Small intestine (tissue), 7 donors: ENCODE results near the gene ZNF331. TPM values are rescaled to one million over a fixed set of nuclear protein-coding genes. Genes with fewer than 3 reads are reported as not detected.

Experiments
- DNase-seq, 2 donors: peaks; one replicate each; pipeline versions ENCODE4 v3.0.0 to v3.0.0-alpha.2; 2013
- FAIRE-seq: peaks from 2 replicates; lab custom pipeline; 2012; peaks lifted over from hg19 to GRCh38; lab: Jason Lieb, UNC
- H3K27ac ChIP-seq, 3 donors: one replicate each; pipeline ENCODE4 v1.5.1; 2013; ENCODE audit warnings: low read length in 2 of 3, mild to moderate bottlenecking in 2 of 3, control low read depth in 1 of 3, inconsistent platforms in 1 of 3, low read depth in 1 of 3, moderate library complexity in 1 of 3
- H3K27me3 ChIP-seq, 3 donors: one replicate each; pipeline ENCODE4 v1.6.1; 2013; ENCODE audit warnings: low read length in 3 of 3, inconsistent platforms in 1 of 3; ENCODE audit not compliant: control insufficient read depth in 3 of 3, insufficient read depth in 3 of 3
- H3K36me3 ChIP-seq, 3 donors: one replicate each; pipeline ENCODE4 v1.6.1; 2013; ENCODE audit warnings: low read length in 3 of 3, inconsistent platforms in 1 of 3, low read depth in 1 of 3, mild to moderate bottlenecking in 1 of 3, moderate library complexity in 1 of 3; ENCODE audit not compliant: control insufficient read depth in 3 of 3, insufficient read depth in 2 of 3
- H3K4me1 ChIP-seq, 3 donors: one replicate each; pipeline ENCODE4 v1.6.1; 2013; ENCODE audit warnings: low read length in 2 of 3, inconsistent platforms in 1 of 3, low read depth in 1 of 3, mild to moderate bottlenecking in 1 of 3, moderate library complexity in 1 of 3; ENCODE audit not compliant: control insufficient read depth in 3 of 3, insufficient read depth in 2 of 3
- H3K4me3 ChIP-seq, 3 donors: one replicate each; pipeline ENCODE4 v1.5.1; 2013; ENCODE audit warnings: low read length in 3 of 3, control low read depth in 1 of 3, inconsistent platforms in 1 of 3, low read depth in 1 of 3, mild to moderate bottlenecking in 1 of 3, moderate library complexity in 1 of 3
- H3K9me3 ChIP-seq, 2 donors: one replicate each; pipeline ENCODE4 v1.6.1; 2013; ENCODE audit warnings: low read depth in 1 of 2, low read length in 1 of 2; ENCODE audit not compliant: control insufficient read depth in 2 of 2, insufficient read depth in 1 of 2
- WGBS, 3 donors: extraction: QIAGEN DNeasy Blood & Tissue Kit; methylation state at CpG; one replicate each; pipeline ENCODE4 v1.1.7; 2013; 5-methylcytosine and 5-hydroxymethylcytosine counted together
- polyA plus RNA-seq, 4 donors: library from polyadenylated mRNA; stranded (reverse) in 3 of 4; unstranded in 1 of 4; fragments of 200-250 nt in 3 of 4; fragments of 120-200 nt in 1 of 4; gene quantifications; one replicate each; pipeline versions ENCODE4 v1.2.1 to v1.2.3, GENCODE V29; 2013
- donor health status: healthy with polysubstance abuse.
- donor health status: control.
- donor health status: control.
- donor health status: Bipolar disorder and iron deficiency.
- donor health status: healthy.

ZNF331 gene
- polyA plus RNA-seq, 4 donors, result 2.2 to 18.5 (median 4.7) TPM

DNA sequence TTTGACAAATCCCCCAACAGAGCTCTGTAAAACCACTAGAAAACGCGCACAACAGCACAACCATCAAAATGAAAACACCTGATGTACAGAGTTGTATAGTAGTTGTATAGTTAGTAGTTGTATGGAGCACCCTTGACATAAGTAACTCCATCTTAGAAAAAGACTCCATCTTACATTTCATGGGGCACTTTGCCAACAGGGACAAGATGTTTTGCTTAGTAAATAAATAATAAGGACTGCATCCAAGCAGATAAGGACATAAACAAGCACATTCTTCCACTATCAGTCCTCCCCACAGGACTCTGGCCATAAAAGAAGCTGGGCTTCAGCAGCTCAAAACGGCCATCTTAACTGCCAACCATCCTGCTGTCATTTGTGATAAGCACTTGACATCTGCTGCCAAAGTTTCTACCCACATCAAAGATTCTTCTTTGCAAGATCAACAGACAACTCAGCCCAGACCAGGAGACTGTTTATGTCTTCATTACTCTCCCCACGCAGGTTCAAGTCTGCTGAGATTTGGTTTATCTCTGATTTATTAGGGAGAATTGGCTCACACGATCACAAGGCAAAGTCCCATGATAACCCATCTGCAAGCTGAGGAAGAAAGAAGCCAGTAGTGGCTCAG, 20.7 kb upstream of the ZNF331 start:
- Histone ChIP-seq H3K36me3 (no peaks in the 10 kb centered on the region), H3K27ac (peak overlapping the region in 1 of 3 donors; percentile 55), H3K4me3 (no peak overlapping the region), H3K27me3 (no peaks in the 10 kb centered on the region), H3K9me3 (peaks cover 0 to 19% of the 10 kb centered on the region in 2 donors), H3K4me1 (peaks cover 0 to 6% (median 0%) of the 10 kb centered on the region in 3 donors)
- FAIRE-seq (no peak), DNase-seq (peak in 1 of 2 donors; percentile 41)
- WGBS, 3 donors, result 44 to 56% (median 52%) methylated on average over 5 of the region's 5 CpGs

DNA sequence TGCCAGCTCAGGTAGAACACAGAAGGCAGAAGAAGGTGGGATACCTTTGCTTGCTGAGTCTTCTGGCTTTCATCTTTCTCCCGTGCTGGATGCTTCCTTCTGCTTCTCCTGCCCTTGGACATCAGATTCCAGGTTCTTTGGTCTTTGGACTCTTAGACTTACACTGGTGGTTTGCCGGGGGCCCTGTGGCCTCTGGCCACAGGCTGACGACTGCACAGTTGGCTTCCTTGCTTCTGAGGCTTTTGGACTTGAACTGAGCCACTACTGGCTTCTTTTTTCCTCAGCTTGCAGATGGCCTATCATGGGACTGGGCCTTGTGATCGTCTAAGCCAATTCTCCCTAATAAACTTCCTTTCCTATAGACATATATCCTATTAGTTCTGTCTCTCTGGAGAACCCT, 19.8 kb upstream of the ZNF331 start:
- no peak for FAIRE-seq
- H3K4me3 ChIP-seq, result no peak overlapping the region
- peaks cover 0 to 19% of the 10 kb centered on the region in 2 donors for H3K9me3 ChIP-seq
- peak in 1 of 2 donors; percentile 50 for DNase-seq
- H3K4me1 ChIP-seq, result peaks cover 0 to 6% (median 0%) of the 10 kb centered on the region in 3 donors
- no peaks in the 10 kb centered on the region for H3K27me3 ChIP-seq
- H3K36me3 ChIP-seq, result no peaks in the 10 kb centered on the region
- 55 to 79% (median 57%) methylated on average over 4 of the region's 4 CpGs for WGBS, 3 donors
- peak overlapping the region in 1 of 3 donors; percentile 55 for H3K27ac ChIP-seq

DNA sequence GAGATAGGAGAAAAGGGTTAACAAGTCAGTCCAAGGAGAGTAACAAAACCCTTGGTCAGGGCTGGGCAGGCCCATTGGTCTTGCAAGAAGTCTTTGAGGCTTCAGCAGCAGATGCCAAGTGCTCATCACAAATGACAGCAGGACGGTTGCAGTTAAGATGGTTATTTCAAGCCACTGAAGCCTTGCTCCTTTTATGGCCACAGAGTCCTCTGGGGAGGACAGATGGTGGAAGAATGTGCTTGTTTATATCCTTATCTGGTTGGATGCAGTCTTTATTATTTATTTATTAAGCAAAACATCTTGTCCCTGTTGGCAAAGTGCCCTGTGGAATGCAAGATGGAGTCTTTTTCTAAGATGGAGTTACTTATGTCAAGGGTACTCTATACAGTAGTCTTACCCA, 19.2 kb upstream of the ZNF331 start:
- DNase-seq (no peak), FAIRE-seq (no peak)
- Histone ChIP-seq H3K4me3 (no peak overlapping the region), H3K27me3 (no peaks in the 10 kb centered on the region), H3K27ac (peak overlapping the region in 1 of 3 donors; percentile 54), H3K4me1 (peaks cover 0 to 6% (median 0%) of the 10 kb centered on the region in 3 donors), H3K9me3 (peaks cover 0 to 19% of the 10 kb centered on the region in 2 donors), H3K36me3 (no peaks in the 10 kb centered on the region)
- 61 to 81% (median 77%) methylated on average over 1 of the region's 1 CpG for WGBS, 3 donors

DNA sequence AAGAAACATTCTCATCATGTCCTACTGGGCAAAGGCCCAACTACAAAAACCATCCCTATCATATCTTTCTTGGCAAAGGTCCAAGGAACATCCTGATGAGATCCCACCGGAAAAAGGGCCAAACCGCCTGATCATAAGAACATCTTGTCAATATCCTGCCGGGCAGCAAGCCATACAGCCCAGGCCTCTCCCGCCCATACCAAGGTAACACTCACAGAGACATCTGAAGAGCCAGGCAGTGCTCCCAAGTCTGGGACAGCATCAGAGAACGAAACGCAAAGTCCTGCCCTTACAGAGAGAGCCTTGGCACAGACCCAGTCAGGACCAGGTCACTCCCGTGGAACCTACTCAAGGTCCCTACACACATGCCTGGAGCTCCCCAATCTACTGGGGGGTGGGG, 18.5 kb upstream of the ZNF331 start:
- FAIRE-seq (no peak), DNase-seq (no peak)
- H3K27ac ChIP-seq, result no peak overlapping the region

DNA sequence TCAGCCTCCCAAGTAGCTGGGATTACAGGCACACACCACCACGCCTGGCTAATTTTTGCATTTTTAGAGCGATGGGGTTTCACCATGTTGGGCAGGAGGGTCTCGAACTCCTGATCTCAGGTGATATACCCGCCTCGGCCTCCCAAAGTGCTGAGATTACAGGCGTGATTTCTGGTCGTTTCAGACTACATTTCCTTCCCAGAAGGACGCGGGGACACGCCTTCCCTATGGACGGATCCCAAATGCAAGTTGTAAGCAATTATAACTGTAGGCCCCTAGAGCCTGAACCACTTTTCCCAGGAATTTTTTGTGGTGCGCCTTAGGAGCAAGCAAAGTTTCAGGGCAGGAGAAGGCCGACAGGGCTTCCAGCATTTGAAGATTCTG, 17.8 kb upstream of the ZNF331 start:
- Histone ChIP-seq H3K4me3 (peak overlapping the region; percentile 36 to 63 (median 41)), H3K27ac (peak overlapping the region; percentile 16 to 92 (median 85)), H3K27me3 (no peaks in the 10 kb centered on the region), H3K36me3 (no peaks in the 10 kb centered on the region), H3K9me3 (peaks cover 0 to 19% of the 10 kb centered on the region in 2 donors), H3K4me1 (peaks cover 0 to 6% (median 0%) of the 10 kb centered on the region in 3 donors)
- FAIRE-seq (no peak), DNase-seq (no peak)
- WGBS, 3 donors, result 64 to 84% (median 83%) methylated on average over 13 of the region's 13 CpGs

More for the DNA sequence above, 18.5 kb upstream of the ZNF331 start:
- Histone ChIP-seq H3K36me3 (no peaks in the 10 kb centered on the region), H3K4me3 (no peak overlapping the region), H3K4me1 (peaks cover 0 to 6% (median 0%) of the 10 kb centered on the region in 3 donors), H3K9me3 (peaks cover 0 to 19% of the 10 kb centered on the region in 2 donors), H3K27me3 (no peaks in the 10 kb centered on the region)
- WGBS, 3 donors, result 89 to 93% (median 89%) methylated on average over 7 of the region's 7 CpGs

DNA sequence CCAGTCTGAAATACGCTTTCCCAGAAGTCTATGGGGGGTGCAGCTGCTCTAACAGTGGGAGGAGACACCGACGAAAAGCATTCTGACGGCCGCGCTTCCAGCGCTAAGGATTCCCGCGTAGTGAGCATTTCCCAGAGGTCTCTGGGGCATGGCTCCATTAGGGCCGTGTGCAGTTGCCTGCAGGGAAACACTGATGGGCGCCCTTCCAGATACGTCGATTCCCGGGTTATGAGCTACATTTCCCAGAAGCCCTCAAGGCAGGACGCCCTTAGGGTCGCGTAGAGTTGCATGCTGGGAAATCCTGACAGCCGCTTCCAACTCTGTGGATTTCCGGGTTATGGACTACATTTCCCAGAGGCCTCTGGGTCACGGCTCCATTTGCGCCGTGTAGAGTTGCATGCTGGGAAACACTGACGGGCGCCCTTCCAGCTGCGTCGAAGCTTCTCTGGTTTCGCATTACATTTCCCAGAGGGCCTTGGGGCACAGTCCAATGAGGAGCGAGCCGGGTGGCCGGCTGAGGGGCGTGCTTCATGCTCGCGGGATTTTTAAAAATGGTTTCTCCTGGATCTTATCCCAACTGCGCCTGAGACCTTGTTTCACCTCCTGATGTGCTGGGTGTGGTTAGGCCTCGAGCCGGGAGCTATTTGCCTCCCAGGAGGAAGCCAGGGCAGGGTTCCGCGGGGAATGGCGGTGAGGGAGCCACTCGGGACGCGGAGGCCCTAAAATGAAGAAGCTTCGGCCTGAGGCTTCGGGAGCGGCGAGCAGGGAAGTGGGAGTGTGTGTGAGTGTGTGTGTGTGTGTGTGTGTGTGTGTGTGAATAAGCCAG, 17.2 kb upstream of the ZNF331 start:
- peaks cover 0 to 19% of the 10 kb centered on the region in 2 donors for H3K9me3 ChIP-seq
- no peak for FAIRE-seq
- peak overlapping the region; percentile 16 to 92 (median 85) for H3K27ac ChIP-seq
- peaks cover 0 to 6% (median 0%) of the 10 kb centered on the region in 3 donors for H3K4me1 ChIP-seq
- DNase-seq, result peak; percentile 98 to 99
- no peaks in the 10 kb centered on the region for H3K27me3 ChIP-seq
- H3K4me3 ChIP-seq, result peak overlapping the region; percentile 50 to 67 (median 63)
- H3K36me3 ChIP-seq, result no peaks in the 10 kb centered on the region
- WGBS, 3 donors, result 1 to 3% (median 2%) methylated on average over 46 of the region's 46 CpGs

DNA sequence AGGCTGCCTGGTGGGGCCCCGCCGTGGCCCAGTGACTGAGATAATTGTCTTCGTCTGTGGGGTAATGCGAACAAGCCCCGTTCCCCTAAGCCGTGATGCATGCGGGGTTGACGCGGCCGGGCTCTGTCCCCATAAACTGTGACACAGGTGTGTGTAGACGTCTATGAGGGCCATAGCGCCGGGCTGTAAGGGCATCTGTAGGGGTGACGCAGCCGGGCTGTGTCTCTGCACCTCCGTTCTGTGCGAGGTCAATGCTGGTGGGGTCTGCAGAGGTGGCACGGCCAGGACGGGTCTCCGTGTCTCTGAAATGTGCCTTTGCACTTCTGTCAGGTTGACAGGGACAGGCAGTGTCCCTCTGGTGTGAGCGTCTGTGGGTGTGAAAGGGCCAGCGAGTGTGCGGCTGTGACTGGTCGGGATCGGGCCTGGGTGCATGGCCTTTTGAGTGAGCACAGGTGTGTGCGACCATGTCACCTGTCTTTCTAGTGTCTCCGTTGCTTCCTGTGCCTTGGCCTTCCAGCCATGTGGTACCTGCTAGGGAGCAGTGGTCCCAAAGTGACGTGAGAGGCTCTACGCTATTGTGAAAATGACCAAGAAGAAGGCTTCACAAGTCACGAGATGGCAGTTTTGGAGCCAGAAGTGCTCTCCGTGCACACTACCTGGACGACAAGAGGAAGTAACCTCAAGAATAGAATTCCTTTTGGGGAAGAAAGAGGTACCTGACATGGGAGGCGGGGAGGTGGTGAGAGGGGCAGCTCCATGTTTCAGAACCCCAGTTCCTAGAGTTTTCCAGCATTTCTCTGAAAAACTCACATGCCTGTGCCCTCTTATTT, 16.4 kb upstream of the ZNF331 start:
- WGBS, 3 donors, result 21 to 30% (median 30%) methylated on average over 33 of the region's 33 CpGs
- FAIRE-seq (no peak), DNase-seq (no peak)
- Histone ChIP-seq H3K27me3 (no peaks in the 10 kb centered on the region), H3K4me1 (peaks cover 0 to 6% (median 0%) of the 10 kb centered on the region in 3 donors), H3K36me3 (no peaks in the 10 kb centered on the region), H3K27ac (peak overlapping the region in 1 of 3 donors; percentile 85), H3K9me3 (peaks cover 0 to 19% of the 10 kb centered on the region in 2 donors), H3K4me3 (peak overlapping the region; percentile 50 to 67 (median 63))

DNA sequence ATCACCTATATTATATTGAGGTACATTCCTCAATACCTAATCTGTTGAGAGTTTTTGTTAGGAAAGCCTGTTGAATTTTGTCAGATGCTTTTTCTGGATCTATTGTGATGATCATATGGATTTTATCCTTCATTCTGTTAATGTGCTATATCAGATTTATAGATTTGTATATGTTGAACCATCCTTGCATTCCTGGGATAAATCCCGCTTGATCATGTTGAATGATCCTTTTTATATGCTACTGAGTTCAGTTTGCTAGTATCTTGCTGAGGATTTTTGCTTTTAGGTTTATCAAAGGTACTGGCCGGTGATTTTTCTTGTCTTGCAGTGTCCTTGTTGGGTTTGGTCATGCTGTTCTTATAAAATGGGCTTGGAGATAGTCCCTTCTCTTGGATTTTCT, 12.0 kb upstream of the ZNF331 start:
- H3K27ac ChIP-seq, result no peak overlapping the region
- no peaks in the 10 kb centered on the region for H3K9me3 ChIP-seq
- FAIRE-seq, result no peak
- WGBS, 3 donors, result 97 to 100% (median 100%) methylated on average over 2 of the region's 2 CpGs
- DNase-seq, result no peak
- H3K36me3 ChIP-seq, result no peaks in the 10 kb centered on the region
- H3K4me3 ChIP-seq, result no peak overlapping the region
- H3K27me3 ChIP-seq, result no peaks in the 10 kb centered on the region
- no peaks in the 10 kb centered on the region for H3K4me1 ChIP-seq
